SH-SY5Y (cell line): ENCODE results near the gene DPYSL4.

ENCODE experiments used
- GATA2 ChIP-seq: IDR thresholded peaks from 2 replicates; pipeline ENCODE4 v1.6.1; 2011; ENCODE audit warnings: mild to moderate bottlenecking, low read depth, low read length
- GATA3 ChIP-seq: IDR thresholded peaks from 2 replicates; pipeline ENCODE4 v1.6.1; 2011; ENCODE audit warnings: low read depth, mild to moderate bottlenecking, low read length, moderate library complexity

DNA sequence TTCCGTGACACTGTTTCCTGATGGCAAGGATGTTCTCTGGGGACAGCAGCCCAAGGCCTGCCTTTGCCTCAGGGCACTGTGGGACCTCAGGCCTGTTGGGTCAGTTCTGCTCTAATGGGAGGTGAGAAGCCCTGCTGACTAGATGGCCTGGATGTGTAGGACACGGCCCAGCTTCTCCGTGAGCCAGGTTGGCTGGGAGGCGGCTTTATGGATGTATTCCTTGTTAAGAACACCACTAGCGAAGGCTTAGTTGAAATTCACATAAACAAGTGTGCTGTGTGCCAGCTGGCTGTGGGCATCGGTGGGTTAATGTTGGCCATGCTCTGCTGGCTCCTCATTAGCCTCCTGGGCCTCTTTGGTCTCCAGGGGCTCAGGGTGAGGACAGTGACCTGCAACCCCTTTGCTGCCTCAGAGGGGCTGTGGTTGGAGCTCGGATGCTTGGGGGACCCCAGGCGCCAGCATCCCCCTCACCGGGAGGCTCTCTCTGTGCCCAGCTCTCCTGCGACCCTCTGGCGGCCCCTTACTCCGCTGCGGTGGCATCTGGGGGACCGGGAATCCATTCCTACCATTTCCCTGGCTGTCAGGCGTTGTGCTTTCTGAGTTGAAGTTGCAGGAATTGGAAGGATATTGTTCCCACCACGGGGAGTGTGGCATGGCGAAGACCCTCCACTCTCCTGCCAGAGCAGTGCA lies 22.8 kb upstream of the DPYSL4 start:
- TF ChIP-seq GATA2: no peak
- TF ChIP-seq GATA3: no peak
